ENCODE results near the gene MALAT1. TPM values are rescaled to one million over a fixed set of nuclear protein-coding genes. Genes with fewer than 3 reads are reported as not detected.
A peak's percentile ranks its signal among the peaks of the same experiment; 100 is the strongest.

MALAT1 gene
- polyA plus RNA-seq, 3 donors = 788 to 1,101 (median 1,002) TPM

DNA sequence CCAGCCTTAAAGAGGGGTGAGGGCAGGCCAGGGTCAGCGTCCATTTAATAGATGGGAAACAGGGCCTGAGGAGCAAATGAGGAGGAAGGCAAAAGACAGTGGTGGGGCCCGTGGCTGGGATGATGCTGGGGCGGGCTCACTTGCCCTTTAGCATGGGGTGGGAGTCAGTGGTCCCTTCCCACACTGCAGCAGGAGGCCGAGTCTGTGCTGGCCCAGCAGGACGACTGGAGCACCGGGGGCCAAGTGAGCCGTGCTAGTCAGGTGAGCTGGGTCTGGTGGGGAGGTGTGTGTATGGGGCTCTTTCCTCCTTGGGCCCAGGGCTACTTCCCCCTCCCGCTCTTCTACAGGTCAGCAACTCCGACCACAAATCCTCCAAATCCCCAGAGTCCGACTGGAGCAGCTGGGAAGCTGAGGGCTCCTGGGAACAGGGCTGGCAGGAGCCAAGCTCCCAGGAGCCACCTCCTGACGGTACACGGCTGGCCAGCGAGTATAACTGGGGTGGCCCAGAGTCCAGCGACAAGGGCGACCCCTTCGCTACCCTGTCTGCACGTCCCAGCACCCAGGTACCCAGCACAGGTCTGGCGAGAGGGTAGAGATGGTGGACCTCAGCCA is 38.9 kb downstream of the MALAT1 start:
- no peak for DNase-seq

DNA sequence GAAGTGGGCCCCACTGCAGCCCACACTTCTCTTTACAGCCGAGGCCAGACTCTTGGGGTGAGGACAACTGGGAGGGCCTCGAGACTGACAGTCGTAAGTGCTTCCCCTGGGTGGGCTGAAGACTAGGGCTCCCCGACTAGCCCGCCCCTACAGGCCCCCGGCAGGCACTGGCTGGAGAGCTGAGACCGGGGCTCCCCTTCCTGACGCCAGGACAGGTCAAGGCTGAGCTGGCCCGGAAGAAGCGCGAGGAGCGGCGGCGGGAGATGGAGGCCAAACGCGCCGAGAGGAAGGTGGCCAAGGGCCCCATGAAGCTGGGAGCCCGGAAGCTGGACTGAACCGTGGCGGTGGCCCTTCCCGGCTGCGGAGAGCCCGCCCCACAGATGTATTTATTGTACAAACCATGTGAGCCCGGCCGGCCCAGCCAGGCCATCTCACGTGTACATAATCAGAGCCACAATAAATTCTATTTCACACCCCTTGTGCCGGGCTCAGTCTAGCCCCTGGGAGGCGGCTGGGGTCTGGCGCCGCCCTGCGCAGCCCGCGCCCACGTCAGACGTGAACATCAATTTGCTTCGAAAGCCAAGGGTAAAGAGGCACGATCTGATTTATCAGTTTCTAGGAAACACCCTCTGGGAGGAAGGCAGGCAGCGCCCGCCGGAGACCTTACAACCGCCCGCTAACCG is 39.5 kb downstream of the MALAT1 start:
- no peak for DNase-seq

DNA sequence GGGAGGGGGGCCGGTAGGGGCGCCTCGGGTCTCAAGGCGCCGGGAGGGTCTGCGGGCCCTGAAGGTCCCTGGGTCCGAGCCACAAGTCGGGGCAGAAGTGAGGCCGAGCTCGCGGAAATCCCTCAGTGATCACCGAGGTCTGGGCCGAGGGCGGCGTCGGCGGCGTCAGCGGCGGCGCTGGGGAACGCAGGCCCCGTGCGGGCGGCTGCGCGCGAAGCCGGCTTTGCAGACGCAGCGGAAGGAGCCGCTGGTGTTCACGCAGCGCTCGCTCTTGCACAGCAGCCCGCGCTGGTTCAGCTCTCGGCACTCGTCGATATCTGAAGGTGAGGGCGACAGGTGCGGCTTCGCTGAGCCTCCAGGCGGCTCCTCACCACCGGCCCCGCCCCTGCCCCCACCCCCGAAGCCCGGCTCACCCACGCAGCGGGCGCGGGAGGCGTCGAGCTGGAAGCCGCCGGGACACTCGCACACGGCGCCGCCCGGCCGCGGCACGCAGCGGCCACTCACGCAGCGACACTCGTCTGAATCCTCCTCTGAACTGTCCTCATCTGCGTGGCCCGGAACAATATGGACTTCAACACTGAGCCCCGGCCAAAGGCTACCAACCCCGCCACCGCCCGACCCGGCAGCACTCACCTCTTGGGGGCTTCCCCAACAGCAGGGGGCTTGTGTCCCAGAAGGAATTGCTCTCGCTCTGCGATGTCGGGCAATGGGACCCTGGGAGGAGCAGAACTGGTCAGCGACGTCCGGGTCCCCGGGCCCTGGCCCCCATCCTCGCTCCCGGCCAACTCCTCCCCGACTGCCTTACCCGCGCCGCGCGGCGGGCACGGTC is 40.3 kb downstream of the MALAT1 start:
- DNase-seq = no peak

DNA sequence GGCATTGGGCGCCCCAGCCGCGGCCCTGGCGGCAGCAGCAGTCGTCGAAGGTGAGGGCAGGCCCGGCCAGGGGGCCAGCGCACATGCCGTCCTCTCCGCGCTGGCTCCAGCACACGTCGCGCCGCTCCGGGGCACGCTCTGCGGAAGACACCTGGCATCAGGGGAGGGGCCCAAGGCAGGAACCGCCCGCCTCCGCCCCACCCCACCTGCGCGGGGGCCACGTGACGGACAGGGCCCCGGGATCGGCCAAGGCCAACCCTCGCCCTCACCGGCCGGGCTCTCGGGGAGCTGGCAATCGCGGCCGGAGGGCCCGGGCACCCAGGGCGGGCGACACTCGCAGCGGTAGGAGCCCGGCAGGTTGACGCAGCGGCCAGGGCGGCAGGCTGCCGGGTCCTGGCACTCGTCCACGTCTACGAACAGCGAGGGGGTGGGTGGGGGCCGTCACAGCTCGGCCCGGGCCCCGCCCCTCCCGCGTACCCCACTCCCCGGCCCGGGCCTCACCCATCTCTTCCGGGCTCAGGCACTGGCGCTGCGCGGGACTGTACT is 41.0 kb downstream of the MALAT1 start:
- no peak for DNase-seq

DNA sequence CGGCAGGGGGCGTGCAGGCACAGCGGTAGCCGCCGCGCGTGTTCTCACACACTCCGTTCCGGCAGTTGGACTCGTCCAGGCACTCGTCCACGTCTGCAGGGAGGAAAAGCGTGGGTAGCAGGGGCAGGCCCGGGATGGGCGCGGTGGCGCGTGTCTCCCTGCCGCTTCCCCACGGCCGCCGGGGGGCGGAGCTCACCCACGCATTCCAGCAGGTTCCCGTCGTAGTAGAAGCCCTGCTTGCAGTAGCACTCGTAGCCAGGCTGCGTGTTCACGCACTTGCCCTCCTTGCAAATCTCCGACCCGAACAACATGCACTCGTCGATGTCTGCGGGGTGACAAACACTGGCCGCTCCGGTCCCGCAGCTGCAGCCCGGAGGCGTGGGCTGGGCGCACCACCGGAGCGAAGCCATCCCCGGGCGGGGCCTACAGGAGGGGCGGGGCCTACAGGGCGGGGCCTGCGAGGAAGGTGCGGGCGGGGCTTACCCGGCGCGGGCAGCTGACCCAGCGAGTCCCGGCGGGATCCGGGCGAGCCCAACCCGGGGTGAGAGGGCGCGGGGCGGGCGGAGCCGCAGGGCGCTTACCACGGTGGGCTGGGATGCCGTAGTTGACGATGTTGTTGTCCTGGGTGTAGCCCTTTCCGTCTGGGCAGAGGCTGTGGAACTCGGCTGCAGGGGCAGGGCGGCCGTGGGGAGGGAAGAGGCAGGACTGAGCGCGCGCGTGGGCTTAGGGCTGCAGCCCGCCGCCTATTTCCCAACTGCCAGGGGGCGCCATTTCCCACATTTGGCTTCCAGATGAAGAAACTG is 41.6 kb downstream of the MALAT1 start:
- peak; percentile 83 for DNase-seq

DNA sequence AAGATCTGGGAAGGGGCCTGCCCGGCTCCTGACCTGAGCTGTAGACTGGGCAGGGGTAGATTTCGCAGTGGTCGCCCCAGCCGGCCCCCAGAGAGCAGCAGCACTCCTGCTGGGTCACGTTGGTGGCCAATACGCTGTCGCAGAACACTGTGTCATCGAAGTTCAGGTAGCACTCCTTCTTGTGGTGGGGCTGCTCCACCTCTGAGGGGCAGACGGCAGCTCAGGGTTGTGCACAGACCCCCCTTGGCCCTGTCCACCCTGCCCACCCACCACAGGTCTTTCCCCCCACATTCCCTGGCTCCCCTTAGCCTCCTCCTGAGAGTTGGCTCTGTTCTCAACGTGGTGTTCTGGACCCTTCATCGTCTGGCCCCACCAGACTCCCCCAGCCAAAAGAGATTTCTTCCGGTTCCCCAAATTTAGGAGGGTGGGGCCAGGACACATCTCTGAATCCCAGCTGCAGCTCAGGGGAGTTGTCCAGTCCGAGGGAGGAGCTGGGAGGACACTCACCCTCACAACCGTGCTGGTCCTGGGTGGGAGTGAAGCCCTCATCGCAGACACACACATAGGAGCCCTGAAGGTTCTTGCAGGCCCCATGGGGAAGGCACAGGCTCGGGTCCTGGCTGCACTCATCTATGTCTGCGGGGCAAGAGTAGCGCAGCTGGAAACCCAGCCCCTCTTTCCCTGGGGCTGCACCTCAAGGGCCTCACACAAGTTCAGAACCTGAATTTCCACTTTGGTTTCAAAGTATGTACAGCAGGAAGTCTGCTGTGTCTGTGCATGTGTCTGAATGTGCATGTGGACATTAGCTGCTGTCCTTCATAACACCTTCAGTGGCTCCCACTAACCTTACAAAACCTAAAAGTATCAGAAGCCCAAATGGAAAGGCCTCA is 42.5 kb downstream of the MALAT1 start:
- no peak for DNase-seq

DNA sequence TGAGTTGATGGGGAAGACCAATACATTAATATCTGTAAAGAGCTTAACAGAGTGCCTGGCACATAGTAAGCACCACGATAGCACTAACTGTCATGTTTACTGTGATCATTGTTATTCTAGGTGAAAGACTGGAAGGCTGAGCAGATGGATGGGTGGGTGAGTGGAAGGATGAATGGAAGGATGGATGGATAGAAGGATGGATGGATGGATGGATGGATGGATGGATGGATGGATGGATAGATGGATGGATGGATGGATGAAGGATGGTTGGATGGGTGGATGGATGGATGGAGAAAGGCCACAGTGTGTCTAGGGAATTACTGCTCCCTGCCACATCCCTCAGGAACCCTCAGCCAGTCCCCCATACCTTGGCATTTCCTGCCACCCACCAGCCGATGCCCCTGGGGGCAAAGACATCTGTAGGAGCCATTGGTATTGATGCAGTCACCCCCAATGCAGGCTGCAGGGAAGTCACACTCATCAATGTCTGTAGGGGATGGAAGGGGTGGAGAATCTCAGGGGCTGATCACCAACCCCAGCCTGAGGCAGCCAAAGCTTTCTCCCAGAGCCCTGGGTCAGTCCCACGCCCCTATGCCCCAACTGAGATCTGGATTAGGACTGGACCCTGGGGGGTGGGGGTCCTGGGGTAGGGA is 44.0 kb downstream of the MALAT1 start:
- no peak for DNase-seq

DNA sequence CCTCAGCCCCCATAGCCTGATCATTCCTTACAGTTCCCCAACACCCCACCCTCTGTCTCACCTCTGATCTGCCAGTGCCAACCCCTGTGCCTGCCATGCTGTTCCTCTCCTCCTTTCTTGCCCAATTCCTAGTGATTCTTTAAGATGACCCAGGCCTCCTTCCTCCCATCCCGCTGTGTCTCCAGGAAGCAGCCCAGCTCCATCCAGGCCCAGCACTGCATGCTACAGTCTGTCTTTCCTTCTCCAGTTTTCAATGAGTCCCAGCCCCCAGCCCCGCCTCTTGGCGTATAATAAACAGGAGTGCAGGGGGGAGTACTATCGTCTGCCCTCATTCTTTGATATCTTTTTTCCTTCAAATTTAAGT is 47.0 kb downstream of the MALAT1 start:
- no peak for DNase-seq

DNA sequence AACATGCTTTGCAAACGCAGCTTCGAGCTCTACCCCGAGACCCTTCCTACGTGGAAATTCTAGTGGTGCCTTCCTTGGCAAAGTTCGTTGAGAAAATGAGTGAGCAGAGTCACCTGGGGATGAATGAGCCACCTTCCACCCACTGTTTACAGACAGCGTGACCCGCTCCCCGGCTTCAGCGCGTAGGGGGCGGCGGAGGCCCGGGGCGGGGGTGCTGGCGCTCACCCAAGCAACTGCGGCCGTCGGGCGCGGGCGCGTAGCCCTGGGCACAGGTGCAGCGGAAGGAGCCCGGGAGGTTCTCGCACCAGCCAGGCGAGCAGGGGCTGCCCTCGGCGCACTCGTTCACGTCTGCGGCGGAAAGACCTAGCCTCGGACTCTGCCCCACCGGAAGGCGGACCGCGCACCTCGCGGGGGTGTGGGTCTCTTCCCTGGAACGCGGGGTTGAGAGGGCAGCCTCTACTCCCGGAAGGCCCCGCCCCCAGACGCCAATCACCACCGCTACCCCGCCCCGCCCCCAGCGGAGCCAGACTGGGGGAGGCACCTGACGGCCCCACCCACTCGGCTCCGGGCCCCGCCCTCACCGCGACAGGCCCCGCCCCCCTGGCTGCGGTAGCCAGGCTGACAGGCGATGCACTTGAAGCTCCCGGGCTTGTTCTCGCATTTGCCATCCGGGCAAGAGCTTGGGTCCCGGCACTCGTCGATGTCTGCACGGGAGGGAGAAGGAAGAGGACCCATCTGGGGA is 47.5 kb downstream of the MALAT1 start:
- peak; percentile 75 for DNase-seq

DNA sequence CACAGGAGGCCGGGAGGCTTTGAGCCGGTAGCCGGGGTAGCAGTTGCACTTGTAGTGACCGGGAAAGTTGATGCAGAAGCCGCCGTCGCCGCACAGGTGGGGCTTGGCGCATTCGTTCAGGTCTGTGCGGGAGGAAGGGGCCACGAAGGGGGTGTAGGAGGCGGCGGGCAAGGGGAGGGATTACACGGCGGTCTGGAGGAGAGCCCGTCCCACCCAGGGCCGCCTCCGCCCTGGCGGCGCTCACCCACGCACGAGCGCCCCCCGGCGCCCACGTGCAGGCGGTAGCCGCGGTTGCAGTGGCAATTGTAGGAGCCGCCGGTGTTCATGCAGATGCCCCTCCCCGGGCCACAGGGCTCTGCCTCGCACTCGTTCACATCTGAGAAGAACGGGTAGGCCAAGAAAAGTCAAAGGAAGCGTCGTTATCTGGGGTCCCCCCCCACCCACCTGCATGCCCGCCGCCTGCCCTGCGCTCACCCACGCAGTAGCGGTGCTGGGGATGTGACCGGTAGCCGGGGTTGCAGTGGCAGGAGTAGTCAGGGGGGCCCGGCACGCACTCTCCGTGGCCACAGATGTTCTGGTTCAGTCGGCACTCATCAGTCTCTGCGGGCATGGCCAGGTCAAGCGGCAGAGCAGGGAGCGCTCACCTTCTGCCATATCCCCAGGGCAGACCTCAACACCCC is 48.7 kb downstream of the MALAT1 start:
- no peak for DNase-seq

DNA sequence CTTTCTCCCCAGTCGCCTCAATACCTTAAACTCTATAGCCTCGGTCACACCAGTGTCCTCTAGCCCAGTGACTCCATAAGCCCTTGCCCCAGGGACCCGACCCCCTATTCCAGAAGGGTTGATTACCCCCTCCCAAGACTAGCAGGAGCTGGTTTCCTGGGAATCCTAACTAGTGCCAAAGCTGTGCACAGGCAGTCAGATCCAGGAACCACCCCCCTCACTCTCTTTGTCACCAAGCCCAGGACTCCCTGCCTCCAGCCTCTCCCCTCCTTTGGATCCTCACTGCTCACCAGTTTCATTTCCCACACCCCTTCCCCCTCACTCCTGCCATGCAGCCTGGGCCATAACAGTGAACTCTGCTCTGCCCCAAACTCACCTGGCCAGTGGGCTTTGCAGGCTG is 49.5 kb downstream of the MALAT1 start:
- DNase-seq = no peak

DNA sequence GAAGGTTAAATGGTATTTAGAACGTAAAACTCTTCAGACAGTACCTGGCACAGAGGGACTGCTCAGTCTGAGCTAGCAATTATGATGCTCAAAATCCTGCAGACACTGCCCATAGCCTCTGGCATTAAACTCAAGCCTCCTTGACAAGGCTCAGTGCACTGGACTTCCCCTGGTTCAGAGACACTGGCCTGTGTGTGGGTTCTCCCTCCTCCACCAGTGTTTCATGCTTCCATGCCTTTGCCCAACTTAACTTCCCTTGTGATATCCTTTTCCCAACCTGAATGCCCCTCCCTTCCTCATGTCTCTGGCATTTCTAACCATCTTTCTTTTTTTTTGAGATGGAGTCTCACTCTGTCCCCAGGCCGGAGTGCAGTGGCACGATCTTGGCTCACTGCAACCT is 50.3 kb downstream of the MALAT1 start:
- no peak for DNase-seq

DNA sequence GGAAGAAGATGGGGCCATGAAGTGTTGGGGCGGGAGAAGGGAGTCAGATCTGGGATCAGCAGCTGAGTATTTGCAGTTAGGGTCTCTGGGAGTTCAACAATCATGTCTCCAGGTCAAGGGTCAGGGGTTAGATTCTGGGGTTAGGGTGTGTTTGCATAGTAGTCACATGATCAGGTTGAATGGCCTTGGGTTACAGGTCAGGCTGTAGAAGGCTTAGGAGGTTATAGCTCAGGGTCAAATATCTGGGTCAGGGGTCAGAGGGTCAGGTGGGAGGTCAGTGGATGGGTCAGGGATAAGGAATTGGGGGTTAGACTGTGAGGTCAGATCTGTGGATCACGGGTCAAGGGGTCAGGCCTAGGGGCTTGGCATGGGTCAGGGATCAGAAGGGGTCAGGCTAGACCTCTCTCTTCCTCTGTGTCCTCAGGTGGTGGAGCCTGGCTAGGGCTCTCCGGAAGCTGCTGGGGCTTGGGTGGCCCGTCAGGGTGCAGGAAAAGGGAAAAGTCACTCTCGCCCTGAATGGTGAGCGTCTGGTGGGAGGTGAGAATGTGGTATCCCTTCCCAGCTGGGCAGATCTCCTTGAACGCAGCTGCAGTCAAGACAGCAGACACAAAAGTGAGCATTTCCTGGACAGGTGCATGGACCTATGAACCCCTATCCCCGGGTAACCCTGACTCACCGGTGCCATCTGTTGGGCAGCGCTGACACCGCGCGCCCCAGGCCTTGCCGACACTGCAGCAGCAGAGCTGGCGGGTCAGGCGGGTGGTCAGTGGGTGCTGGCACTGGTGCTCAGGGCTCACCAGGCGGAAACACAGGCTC is 52.9 kb downstream of the MALAT1 start:
- no peak for DNase-seq

DNA sequence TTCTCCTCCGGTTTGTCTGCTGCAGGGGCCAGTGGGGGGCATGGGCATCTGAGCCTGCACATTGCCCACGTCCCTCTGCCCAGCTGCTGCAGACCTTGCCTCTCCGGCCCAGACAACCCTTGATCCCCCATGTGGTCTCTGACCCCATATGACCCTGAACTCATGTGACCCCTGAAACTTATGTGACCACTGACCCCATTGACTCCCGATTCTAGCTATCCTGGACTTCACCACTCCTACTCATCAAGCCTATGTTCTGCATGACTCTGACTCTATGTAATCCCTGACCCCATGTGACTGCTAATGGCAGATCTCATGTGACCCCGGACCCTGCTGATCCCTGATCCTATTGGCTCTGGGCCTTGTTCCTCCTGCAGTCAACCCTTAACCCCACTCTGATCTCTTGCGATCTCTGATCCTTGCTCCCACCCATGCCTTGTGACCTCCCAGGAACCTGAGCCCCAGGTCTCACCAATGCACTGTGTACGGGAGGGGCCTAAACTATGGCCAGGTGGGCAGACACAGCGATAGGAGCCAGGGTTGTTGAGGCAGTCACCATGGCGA is 53.6 kb downstream of the MALAT1 start:
- DNase-seq = no peak

DNA sequence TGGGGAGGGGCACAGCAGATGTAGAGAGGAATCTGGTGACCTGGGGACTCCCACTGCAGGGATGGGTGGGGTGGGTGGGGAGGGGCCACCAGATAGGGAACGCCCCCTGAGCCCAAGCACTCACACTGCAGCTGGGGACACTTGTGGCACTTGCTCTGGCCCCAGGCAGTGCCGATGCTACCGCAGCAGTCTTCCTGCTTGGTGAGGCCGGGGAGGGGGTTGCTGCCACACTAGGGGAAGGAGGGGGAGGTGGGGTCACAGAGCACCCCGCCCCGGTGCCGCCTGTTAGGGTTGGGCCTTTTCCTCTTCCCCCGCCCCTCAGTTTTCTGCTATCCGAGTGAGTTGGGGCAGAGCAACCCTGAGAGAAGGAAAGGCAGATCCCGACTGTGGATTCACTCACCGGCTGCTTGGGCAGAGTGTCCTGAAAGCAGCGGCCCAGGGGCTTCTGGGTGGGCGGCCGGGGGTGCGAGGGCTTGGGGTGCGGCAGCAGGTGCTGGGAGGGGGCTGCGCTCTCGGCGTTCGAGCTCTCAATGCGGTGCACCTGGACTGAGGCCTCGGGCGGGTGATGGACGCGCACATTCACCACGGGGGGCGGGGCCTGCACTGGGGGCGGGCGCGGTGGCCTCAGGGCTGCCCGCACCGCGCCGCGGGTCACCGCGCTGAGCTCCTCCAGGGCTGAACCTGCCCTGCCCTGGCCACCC is 54.6 kb downstream of the MALAT1 start:
- no peak for DNase-seq

DNA sequence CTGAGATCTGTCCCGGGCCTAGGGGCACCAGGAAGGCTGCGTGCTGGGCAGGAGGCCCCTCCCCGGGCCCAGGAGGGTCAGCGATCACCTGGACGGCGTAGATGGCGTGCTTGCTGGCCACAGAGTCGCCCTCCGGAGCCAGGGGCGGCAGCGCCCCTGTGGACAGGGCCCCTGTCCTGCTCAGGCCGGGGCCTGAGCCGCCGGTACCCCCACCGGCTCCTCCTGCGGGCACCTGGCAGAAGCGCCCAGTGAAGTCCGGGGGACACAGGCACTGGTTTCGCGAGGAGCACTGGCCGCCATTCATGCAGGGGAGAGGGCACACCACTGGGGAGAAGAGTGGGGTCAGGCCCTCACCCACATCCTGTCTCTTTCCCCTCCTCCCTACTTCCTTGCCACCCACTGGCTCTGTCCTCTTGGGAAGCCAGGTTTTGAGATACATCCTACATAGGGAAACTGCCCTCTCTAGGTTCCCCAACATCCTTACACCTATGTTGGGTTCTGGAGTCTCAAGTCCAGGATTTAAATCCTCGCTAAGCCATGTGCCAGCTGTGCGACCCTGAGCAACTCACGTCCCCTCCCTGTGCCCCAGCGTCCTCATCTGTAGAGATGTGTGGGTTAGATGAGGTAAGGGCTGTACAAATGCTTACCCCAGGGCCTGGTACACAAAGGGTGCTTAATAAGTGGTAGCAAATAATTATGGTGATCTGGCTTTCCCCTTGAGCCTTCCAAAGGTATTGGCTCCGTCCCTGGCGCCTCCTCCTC is 55.4 kb downstream of the MALAT1 start:
- no peak for DNase-seq
